PC-9 (cell line): ENCODE measurements around the gene PLVAP. TPM values are rescaled to one million over a fixed set of nuclear protein-coding genes. Genes with fewer than 3 reads are reported as not detected.

Source experiments
- BruUV-seq: library from RNA; stranded (reverse); fragments of 400-500 nt; replicated peaks from 2 replicates; lab custom pipeline; 2021; lab: Mats Ljungman, UMichigan
- CTCF ChIA-PET: fragments of 300-600 bp; sonication (Branson Sonifier 250); formaldehyde crosslinking; loops from one replicate; lab custom pipeline; 2022; ENCODE audit warnings: antibody characterized with exemption; lab: Charles Lee
- POLR2A ChIA-PET: fragments of 300-600 bp; sonication (Branson Sonifier 250); formaldehyde crosslinking; loops from one replicate; lab custom pipeline; 2022; ENCODE audit warnings: antibody characterized with exemption; ENCODE audit not compliant: unreplicated experiment; lab: Charles Lee
- DNase-seq, 2 experiments: peaks; one replicate each; pipeline versions ENCODE4 v3.0.0 to v3.0.0-alpha.2; 2015 to 2022; ENCODE audit warnings: mixed read lengths in 1 of 2
- H2AFZ ChIP-seq: fragments of 200-600 bp; sonication (generic); 2 replicates; pipeline ENCODE4 v1.8.1; 2017; ENCODE audit warnings: antibody characterized with exemption
- H3F3A ChIP-seq: fragments of 200-600 bp; sonication (generic); 2 replicates; pipeline ENCODE4 v1.8.1; 2017; ENCODE audit warnings: antibody characterized with exemption, mild to moderate bottlenecking, low read depth; ENCODE audit not compliant: insufficient read depth
- H3K27ac ChIP-seq: fragments of 200-600 bp; sonication (generic); 2 replicates; pipeline ENCODE4 v1.6.1; 2016; ENCODE audit warnings: mixed run types
- H3K27me3 ChIP-seq: fragments of 200-600 bp; sonication (generic); 2 replicates; pipeline ENCODE4 v1.6.1; 2016; ENCODE audit warnings: low read depth, mixed run types; ENCODE audit not compliant: insufficient read depth
- H3K36me3 ChIP-seq: fragments of 200-600 bp; sonication (generic); 2 replicates; pipeline ENCODE4 v1.6.1; 2016; ENCODE audit warnings: low read depth, mixed run types
- H3K4me1 ChIP-seq: fragments of 200-600 bp; sonication (generic); replicated peaks from 2 replicates; pipeline ENCODE4 v1.6.1; 2016; ENCODE audit warnings: mixed run types; ENCODE audit not compliant: insufficient read depth
- H3K4me2 ChIP-seq: fragments of 200-600 bp; sonication (generic); 2 replicates; pipeline ENCODE4 v1.6.1; 2017; ENCODE audit warnings: mixed run types
- H3K4me3 ChIP-seq: fragments of 200-600 bp; sonication (generic); 2 replicates; pipeline ENCODE4 v1.6.1; 2016; ENCODE audit warnings: mixed run types
- H3K79me2 ChIP-seq: fragments of 200-600 bp; sonication (generic); 2 replicates; pipeline ENCODE4 v1.6.1; 2017; ENCODE audit warnings: low read depth, mixed run types
- H3K9me2 ChIP-seq: fragments of 200-600 bp; sonication (generic); 2 replicates; pipeline ENCODE4 v1.8.1; 2017; ENCODE audit warnings: mild to moderate bottlenecking; ENCODE audit not compliant: insufficient read depth
- H3K9me3 ChIP-seq: fragments of 200-600 bp; sonication (generic); 2 replicates; pipeline ENCODE4 v1.8.1; 2016; ENCODE audit warnings: low read depth; ENCODE audit not compliant: insufficient read depth
- H4K20me1 ChIP-seq: fragments of 200-600 bp; sonication (generic); 2 replicates; pipeline ENCODE4 v1.8.1; 2017; ENCODE audit not compliant: insufficient read depth
- CTCF ChIP-seq: fragments of 200-600 bp; sonication (generic); conservative IDR thresholded peaks from 2 replicates; pipeline ENCODE4 v1.6.1; 2017; ENCODE audit warnings: mixed run types, antibody characterized with exemption, mild to moderate bottlenecking, moderate library complexity
- EZH2 ChIP-seq: fragments of 200-600 bp; sonication (generic); IDR thresholded peaks from 2 replicates; pipeline ENCODE4 v1.8.0; 2017; ENCODE audit warnings: antibody characterized with exemption, low read depth
- intact Hi-C: fragments of 100-400 bp; cut with micrococcal nuclease; formaldehyde crosslinking; loops from one replicate; pipeline ENCODE4 v1.10.0; 2022; ENCODE audit not compliant: unreplicated experiment
- total RNA-seq: library from RNA; stranded (reverse); gene quantifications from 2 replicates; pipeline ENCODE4 v1.2.3, GENCODE V29; 2021

Gene PLVAP
- total RNA-seq, 1 experiment from 2014 or later = not detected

- BruUV-seq = no TSS peak
- Histone ChIP-seq H3K9me3 (no peaks in the 10 kb centered on the region), H3K4me3 (no peak overlapping the region), H3K9me2 (no peaks in the 10 kb centered on the region), H3F3A (peaks cover 32% of the 10 kb centered on the region; the same call in 1 of the 2 replicates), H4K20me1 (no peaks in the 10 kb centered on the region), H3K27me3 (no peaks in the 10 kb centered on the region), H2AFZ (no peak overlapping the region), H3K36me3 (0 out of 2 replicates have a peak, but pooled peaks cover 4% of the 10 kb centered on the region), H3K27ac (no peak overlapping the region), H3K4me1 (peaks cover 13% of the 10 kb centered on the region), H3K79me2 (0 out of 2 replicates have a peak, but pooled peaks cover 5% of the 10 kb centered on the region), H3K4me2 (no peak overlapping the region)
- TF ChIP-seq EZH2 (no peak), CTCF (no peak)
- no peak for DNase-seq
- POLR2A ChIA-PET = no interaction called here
- CTCF ChIA-PET = no interaction called here
- intact Hi-C loops = no loop called here
Observed at GRCh38 chr19:17423429-17424208, 46.5 kb upstream of the PLVAP start.

GRCh38 chr19:17421942-17422341, 44.8 kb upstream of the PLVAP start:
- Histone ChIP-seq H3K9me3 (no peaks in the 10 kb centered on the region), H3K9me2 (no peaks in the 10 kb centered on the region), H4K20me1 (no peaks in the 10 kb centered on the region), H3K27ac (no peak overlapping the region), H3K4me2 (no peak overlapping the region), H2AFZ (no peak overlapping the region), H3K36me3 (0 out of 2 replicates have a peak, but pooled peaks cover 4% of the 10 kb centered on the region), H3K4me1 (peaks cover 15% of the 10 kb centered on the region), H3K27me3 (no peaks in the 10 kb centered on the region), H3K4me3 (no peak overlapping the region), H3F3A (peaks cover 36% of the 10 kb centered on the region; the same call in 1 of the 2 replicates), H3K79me2 (0 out of 2 replicates have a peak, but pooled peaks cover 5% of the 10 kb centered on the region)
- POLR2A ChIA-PET = no interaction called here
- TF ChIP-seq EZH2 (no peak), CTCF (no peak)
- no TSS peak for BruUV-seq
- intact Hi-C loops = no loop called here
- CTCF ChIA-PET = no interaction called here
- DNase-seq = no peak

GRCh38 chr19:17420475-17420924, 43.4 kb upstream of the PLVAP start:
- TF ChIP-seq EZH2 (no peak), CTCF (no peak; the same call in 1 of the 2 replicates)
- Histone ChIP-seq H3K9me2 (no peaks in the 10 kb centered on the region), H3K4me2 (peak overlapping the region; percentile 94), H3K36me3 (0 out of 2 replicates have a peak, but pooled peaks cover 4% of the 10 kb centered on the region), H3K79me2 (0 out of 2 replicates have a peak, but pooled peaks cover 5% of the 10 kb centered on the region), H3K27ac (no peak overlapping the region), H3K4me3 (peak overlapping the region; percentile 82), H3K27me3 (no peaks in the 10 kb centered on the region), H4K20me1 (no peaks in the 10 kb centered on the region), H3F3A (peaks cover 24% of the 10 kb centered on the region; the same call in 1 of the 2 replicates), H2AFZ (peak overlapping the region; percentile 99), H3K4me1 (peaks cover 15% of the 10 kb centered on the region), H3K9me3 (no peaks in the 10 kb centered on the region)
- no TSS peak for BruUV-seq
- ChIA-PET CTCF (interaction anchor here (0.6 kb wide), 1 partner anchor 649 kb away, joined by 9 read pairs; no protein-coding TSS in a partner anchor), POLR2A (interaction anchor here (0.7 kb wide), 1 partner anchor 10 kb away, joined by 3 read pairs; no protein-coding TSS in a partner anchor)
- intact Hi-C loops = no loop called here
- peak in 1 of 2 experiments; percentile 48 for DNase-seq
